ENCODE data around the gene SCEL. TPM values are rescaled to one million over a fixed set of nuclear protein-coding genes. Genes with fewer than 3 reads are reported as not detected.

The SCEL gene
- not detected in 2 replicates for total RNA-seq (2012; rRNA removed)

- Histone ChIP-seq H3K9me3 (replicated peaks; ENCODE audit: low read length) (no peaks in the 10 kb centered on the region), H3K4me3 (ENCODE audit: low read length) (no peak within 1 kb of the TSS), H3K36me3 (ENCODE audit: insufficient read depth, low read length) (no peaks in the 10 kb centered on the region), H3K4me1 (ENCODE audit: control insufficient read depth, insufficient read depth, low read length) (peaks cover 6% of the 10 kb centered on the region), H3K27me3 (ENCODE audit: control insufficient read depth, insufficient read depth, low read length) (peaks cover 5% of the 10 kb centered on the region), H3K9ac (ENCODE audit: low read depth, low read length) (no peak within 1 kb of the TSS), H3K4me2 (ENCODE audit: low read length) (no peak within 1 kb of the TSS)
Measured at GRCh38 chr13:77535448-77535847, at the start of gene SCEL. Gene SCEL (plus strand): TSS chr13:77535706. CDS start chr13:77555876, 20,170 bp downstream.

- H3K4me2 ChIP-seq (ENCODE audit: low read length): no peak overlapping the region
- no peaks in the 10 kb centered on the region for H3K4me1 ChIP-seq (ENCODE audit: control insufficient read depth, insufficient read depth, low read length)
- H3K36me3 ChIP-seq (ENCODE audit: insufficient read depth, low read length): no peaks in the 10 kb centered on the region
- H3K4me3 ChIP-seq (ENCODE audit: low read length): no peak overlapping the region
- no peaks in the 10 kb centered on the region for H3K9me3 ChIP-seq (replicated peaks; ENCODE audit: low read length)
- H3K9ac ChIP-seq (ENCODE audit: low read depth, low read length): no peak overlapping the region
- peaks cover 18% of the 10 kb centered on the region for H3K27me3 ChIP-seq (ENCODE audit: control insufficient read depth, insufficient read depth, low read length)
Measured at GRCh38 chr13:77489566-77490337, 45.8 kb upstream of the SCEL start.

- Histone ChIP-seq H3K27me3 (ENCODE audit: control insufficient read depth, insufficient read depth, low read length) (peaks cover 26% of the 10 kb centered on the region), H3K4me3 (ENCODE audit: low read length) (no peak overlapping the region), H3K9ac (ENCODE audit: low read depth, low read length) (no peak overlapping the region), H3K4me2 (ENCODE audit: low read length) (no peak overlapping the region), H3K9me3 (replicated peaks; ENCODE audit: low read length) (no peaks in the 10 kb centered on the region), H3K36me3 (ENCODE audit: insufficient read depth, low read length) (no peaks in the 10 kb centered on the region), H3K4me1 (ENCODE audit: control insufficient read depth, insufficient read depth, low read length) (no peaks in the 10 kb centered on the region)
Measured at GRCh38 chr13:77492982-77493381, 42.5 kb upstream of the SCEL start.

GRCh38 chr13:77494226-77494625, 41.3 kb upstream of the SCEL start:
- Histone ChIP-seq H3K36me3 (ENCODE audit: insufficient read depth, low read length) (no peaks in the 10 kb centered on the region), H3K9ac (ENCODE audit: low read depth, low read length) (no peak overlapping the region), H3K4me3 (ENCODE audit: low read length) (no peak overlapping the region), H3K9me3 (replicated peaks; ENCODE audit: low read length) (no peaks in the 10 kb centered on the region), H3K4me1 (ENCODE audit: control insufficient read depth, insufficient read depth, low read length) (no peaks in the 10 kb centered on the region), H3K4me2 (ENCODE audit: low read length) (no peak overlapping the region), H3K27me3 (ENCODE audit: control insufficient read depth, insufficient read depth, low read length) (peaks cover 32% of the 10 kb centered on the region)

- Histone ChIP-seq H3K4me2 (ENCODE audit: low read length) (no peak overlapping the region), H3K27me3 (ENCODE audit: control insufficient read depth, insufficient read depth, low read length) (peaks cover 48% of the 10 kb centered on the region), H3K36me3 (ENCODE audit: insufficient read depth, low read length) (no peaks in the 10 kb centered on the region), H3K4me1 (ENCODE audit: control insufficient read depth, insufficient read depth, low read length) (no peaks in the 10 kb centered on the region), H3K9me3 (replicated peaks; ENCODE audit: low read length) (no peaks in the 10 kb centered on the region), H3K9ac (ENCODE audit: low read depth, low read length) (no peak overlapping the region), H3K4me3 (ENCODE audit: low read length) (no peak overlapping the region)
Measured at GRCh38 chr13:77497350-77497749, 38.2 kb upstream of the SCEL start.

GRCh38 chr13:77497835-77498234, 37.7 kb upstream of the SCEL start:
- no peaks in the 10 kb centered on the region for H3K4me1 ChIP-seq (ENCODE audit: control insufficient read depth, insufficient read depth, low read length)
- no peaks in the 10 kb centered on the region for H3K36me3 ChIP-seq (ENCODE audit: insufficient read depth, low read length)
- H3K9me3 ChIP-seq (replicated peaks; ENCODE audit: low read length): no peaks in the 10 kb centered on the region
- no peak overlapping the region for H3K4me2 ChIP-seq (ENCODE audit: low read length)
- H3K4me3 ChIP-seq (ENCODE audit: low read length): no peak overlapping the region
- H3K9ac ChIP-seq (ENCODE audit: low read depth, low read length): no peak overlapping the region
- H3K27me3 ChIP-seq (ENCODE audit: control insufficient read depth, insufficient read depth, low read length): peaks cover 50% of the 10 kb centered on the region

- no peak overlapping the region for H3K4me2 ChIP-seq (ENCODE audit: low read length)
- peaks cover 63% of the 10 kb centered on the region for H3K27me3 ChIP-seq (ENCODE audit: control insufficient read depth, insufficient read depth, low read length)
Measured at GRCh38 chr13:77502104-77502720, 33.3 kb upstream of the SCEL start.

GRCh38 chr13:77503398-77503797, 32.1 kb upstream of the SCEL start:
- H3K27me3 ChIP-seq (ENCODE audit: control insufficient read depth, insufficient read depth, low read length): peaks cover 59% of the 10 kb centered on the region
- no peak overlapping the region for H3K4me2 ChIP-seq (ENCODE audit: low read length)
- no peak overlapping the region for H3K4me3 ChIP-seq (ENCODE audit: low read length)
- H3K9ac ChIP-seq (ENCODE audit: low read depth, low read length): no peak overlapping the region
- H3K36me3 ChIP-seq (ENCODE audit: insufficient read depth, low read length): no peaks in the 10 kb centered on the region
- peaks cover 9% of the 10 kb centered on the region for H3K4me1 ChIP-seq (ENCODE audit: control insufficient read depth, insufficient read depth, low read length)
- no peaks in the 10 kb centered on the region for H3K9me3 ChIP-seq (replicated peaks; ENCODE audit: low read length)

More at GRCh38 chr13:77502104-77502720, 33.3 kb upstream of the SCEL start:
- no peaks in the 10 kb centered on the region for H3K4me1 ChIP-seq (ENCODE audit: control insufficient read depth, insufficient read depth, low read length)
- H3K4me3 ChIP-seq (ENCODE audit: low read length): no peak overlapping the region
- H3K9me3 ChIP-seq (replicated peaks; ENCODE audit: low read length): no peaks in the 10 kb centered on the region
- H3K36me3 ChIP-seq (ENCODE audit: insufficient read depth, low read length): no peaks in the 10 kb centered on the region
- no peak overlapping the region for H3K9ac ChIP-seq (ENCODE audit: low read depth, low read length)

- H3K4me3 ChIP-seq (ENCODE audit: low read length): no peak overlapping the region
- no peak overlapping the region for H3K9ac ChIP-seq (ENCODE audit: low read depth, low read length)
- H3K4me2 ChIP-seq (ENCODE audit: low read length): no peak overlapping the region
- peaks cover 31% of the 10 kb centered on the region for H3K27me3 ChIP-seq (ENCODE audit: control insufficient read depth, insufficient read depth, low read length)
- H3K4me1 ChIP-seq (ENCODE audit: control insufficient read depth, insufficient read depth, low read length): peaks cover 26% of the 10 kb centered on the region
- H3K36me3 ChIP-seq (ENCODE audit: insufficient read depth, low read length): no peaks in the 10 kb centered on the region
- H3K9me3 ChIP-seq (replicated peaks; ENCODE audit: low read length): no peaks in the 10 kb centered on the region
Measured at GRCh38 chr13:77506874-77507273, 28.6 kb upstream of the SCEL start.

GRCh38 chr13:77507931-77508776, 27.4 kb upstream of the SCEL start:
- peaks cover 21% of the 10 kb centered on the region for H3K27me3 ChIP-seq (ENCODE audit: control insufficient read depth, insufficient read depth, low read length)
- H3K9ac ChIP-seq (ENCODE audit: low read depth, low read length): no peak overlapping the region
- H3K36me3 ChIP-seq (ENCODE audit: insufficient read depth, low read length): no peaks in the 10 kb centered on the region
- H3K9me3 ChIP-seq (replicated peaks; ENCODE audit: low read length): no peaks in the 10 kb centered on the region
- H3K4me1 ChIP-seq (ENCODE audit: control insufficient read depth, insufficient read depth, low read length): peaks cover 26% of the 10 kb centered on the region
- H3K4me2 ChIP-seq (ENCODE audit: low read length): peak overlapping the region; percentile 19
- H3K4me3 ChIP-seq (ENCODE audit: low read length): peak overlapping the region; percentile 0

- H3K4me3 ChIP-seq (ENCODE audit: low read length): no peak overlapping the region
- H3K9me3 ChIP-seq (replicated peaks; ENCODE audit: low read length): no peaks in the 10 kb centered on the region
Measured at GRCh38 chr13:77508959-77509620, 26.4 kb upstream of the SCEL start.

More at GRCh38 chr13:77508959-77509620, 26.4 kb upstream of the SCEL start:
- Histone ChIP-seq H3K9ac (ENCODE audit: low read depth, low read length) (no peak overlapping the region), H3K4me2 (ENCODE audit: low read length) (peak overlapping the region; percentile 19), H3K36me3 (ENCODE audit: insufficient read depth, low read length) (no peaks in the 10 kb centered on the region), H3K27me3 (ENCODE audit: control insufficient read depth, insufficient read depth, low read length) (peaks cover 12% of the 10 kb centered on the region), H3K4me1 (ENCODE audit: control insufficient read depth, insufficient read depth, low read length) (peaks cover 26% of the 10 kb centered on the region)

Data from skeletal muscle satellite cell (primary cell).